SU-DHL-6 (cell line): ENCODE results near the gene FAM120A.

ENCODE experiments used
- H2AFZ ChIP-seq: fragments of 200-600 bp; sonication (generic); 2 replicates; pipeline ENCODE4 v1.6.1; 2014; ENCODE audit warnings: low read depth, mild to moderate bottlenecking, moderate library complexity, mixed read lengths, antibody characterized with exemption, low read length; ENCODE audit not compliant: severe bottlenecking
- H3F3A ChIP-seq: fragments of 200-600 bp; shearing (Covaris generic); 2 replicates; pipeline ENCODE4 v1.6.0; 2016; ENCODE audit warnings: antibody characterized with exemption, mild to moderate bottlenecking; ENCODE audit not compliant: insufficient read depth
- H3K27ac ChIP-seq: fragments of 200-600 bp; sonication (generic); 2 replicates; pipeline ENCODE4 v1.5.1; 2016; ENCODE audit warnings: low read depth, mild to moderate bottlenecking, low read length, moderate library complexity, mixed read lengths
- H3K27me3 ChIP-seq: fragments of 200-600 bp; sonication (generic), shearing (Covaris generic); 2 replicates; pipeline ENCODE4 v1.6.0; 2014; ENCODE audit warnings: mild to moderate bottlenecking, low read length
- H3K36me3 ChIP-seq: fragments of 200-600 bp; sonication (generic); 2 replicates; pipeline ENCODE4 v1.6.1; 2014; ENCODE audit warnings: mild to moderate bottlenecking, low read length, mixed read lengths
- H3K4me2 ChIP-seq: fragments of 300-600, 200-600 bp; shearing (Covaris generic), sonication (generic); 2 replicates; pipeline ENCODE4 v1.6.0; 2014; ENCODE audit warnings: low read length, low read depth, mild to moderate bottlenecking; ENCODE audit not compliant: poor library complexity, severe bottlenecking
- H3K4me3 ChIP-seq: fragments of 200-600 bp; sonication (generic); 2 replicates; pipeline ENCODE4 v1.5.1; 2014; ENCODE audit warnings: antibody characterized with exemption, low read length, mild to moderate bottlenecking, mixed read lengths; ENCODE audit not compliant: insufficient read depth, poor library complexity, severe bottlenecking
- H3K79me2 ChIP-seq: fragments of 200-600 bp; sonication (generic); 2 replicates; pipeline ENCODE4 v1.6.1; 2014; ENCODE audit warnings: mild to moderate bottlenecking, low read length, moderate library complexity; ENCODE audit not compliant: insufficient read depth
- H3K9ac ChIP-seq: fragments of 200-600 bp; sonication (generic); 2 replicates; pipeline ENCODE4 v1.7.0; 2014; ENCODE audit warnings: mild to moderate bottlenecking, low read length
- H3K9me2 ChIP-seq: fragments of 200-600 bp; sonication (generic); replicated peaks from 2 replicates; pipeline ENCODE4 v1.6.1; 2014; ENCODE audit warnings: low read length; ENCODE audit not compliant: insufficient read depth
- H3K9me3 ChIP-seq: fragments of 200-600 bp; sonication (generic); 2 replicates; pipeline ENCODE4 v1.6.1; 2014; ENCODE audit warnings: low read length, mixed read lengths; ENCODE audit not compliant: insufficient read depth
- H4K20me1 ChIP-seq: fragments of 200-600 bp; sonication (generic); 2 replicates; pipeline ENCODE4 v1.6.1; 2014; ENCODE audit warnings: low read depth, mild to moderate bottlenecking, antibody characterized with exemption, low read length, moderate library complexity, mixed read lengths
- CTCF ChIP-seq: fragments of 200-600 bp; sonication (generic); IDR thresholded peaks from one replicate; pipeline ENCODE4 v1.5.1; 2017; ENCODE audit warnings: antibody characterized with exemption, mild to moderate bottlenecking, low read length, moderate library complexity; ENCODE audit not compliant: insufficient read depth, poor library complexity, severe bottlenecking
- EZH2phosphoT487 ChIP-seq: fragments of 200-600 bp; sonication (generic), shearing (Covaris generic); conservative IDR thresholded peaks from 2 replicates; pipeline ENCODE4 v1.6.1; 2018; ENCODE audit warnings: mild to moderate bottlenecking, antibody characterized with exemption, low read length, moderate library complexity, mixed read lengths

FAM120A gene

GRCh38 chr9:93589688-93590087 is 138.2 kb downstream of the FAM120A start:
- Histone ChIP-seq H3K36me3 (no peaks in the 10 kb centered on the region), H2AFZ (no peak overlapping the region), H3K4me3 (no peak overlapping the region), H4K20me1 (no peaks in the 10 kb centered on the region), H3K27ac (no peak overlapping the region), H3K9me2 (no peaks in the 10 kb centered on the region), H3K9ac (no peak overlapping the region), H3K4me2 (no peak overlapping the region), H3K79me2 (no peaks in the 10 kb centered on the region), H3F3A (no peaks in the 10 kb centered on the region), H3K9me3 (no peaks in the 10 kb centered on the region), H3K27me3 (no peaks in the 10 kb centered on the region)
- TF ChIP-seq EZH2phosphoT487 (no peak), CTCF (no peak)

DNA sequence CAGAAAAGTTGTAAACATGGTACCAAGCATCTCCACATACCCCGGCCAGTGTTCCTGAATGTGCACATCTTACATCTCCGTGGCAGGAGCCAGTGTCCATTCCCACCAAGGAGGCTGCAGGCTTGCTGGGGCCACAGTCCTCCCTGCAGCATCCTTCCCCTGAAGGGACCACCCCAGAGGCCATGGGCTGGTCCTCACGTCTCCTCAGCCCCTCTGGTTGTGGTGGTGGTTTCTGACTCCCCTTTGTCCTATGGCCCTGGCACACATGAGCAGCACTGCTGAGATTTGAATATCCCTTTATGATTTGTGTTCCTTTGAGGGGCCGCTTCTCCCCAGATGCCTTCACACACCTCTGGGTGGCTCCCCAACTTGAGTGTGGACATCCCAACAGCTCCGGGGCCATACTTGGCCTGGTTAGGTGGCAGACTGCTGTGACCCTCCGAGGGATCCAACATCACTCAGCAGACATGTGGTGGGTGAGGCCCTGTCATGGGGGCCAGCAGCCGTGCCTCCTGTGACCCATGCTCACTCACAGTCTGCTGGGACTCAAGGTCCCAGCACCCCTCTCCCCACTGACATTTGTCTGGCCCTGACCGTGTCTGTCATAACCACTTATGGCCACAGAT is 139.2 kb downstream of the FAM120A start:
- Histone ChIP-seq H2AFZ (no peak overlapping the region), H3K4me2 (no peak overlapping the region), H3K27ac (no peak overlapping the region), H3K9ac (no peak overlapping the region), H3K4me3 (no peak overlapping the region), H3K36me3 (no peaks in the 10 kb centered on the region), H3F3A (no peaks in the 10 kb centered on the region), H3K79me2 (no peaks in the 10 kb centered on the region), H3K9me3 (no peaks in the 10 kb centered on the region), H3K27me3 (no peaks in the 10 kb centered on the region), H3K9me2 (no peaks in the 10 kb centered on the region), H4K20me1 (no peaks in the 10 kb centered on the region)
- TF ChIP-seq EZH2phosphoT487 (no peak), CTCF (no peak)

DNA sequence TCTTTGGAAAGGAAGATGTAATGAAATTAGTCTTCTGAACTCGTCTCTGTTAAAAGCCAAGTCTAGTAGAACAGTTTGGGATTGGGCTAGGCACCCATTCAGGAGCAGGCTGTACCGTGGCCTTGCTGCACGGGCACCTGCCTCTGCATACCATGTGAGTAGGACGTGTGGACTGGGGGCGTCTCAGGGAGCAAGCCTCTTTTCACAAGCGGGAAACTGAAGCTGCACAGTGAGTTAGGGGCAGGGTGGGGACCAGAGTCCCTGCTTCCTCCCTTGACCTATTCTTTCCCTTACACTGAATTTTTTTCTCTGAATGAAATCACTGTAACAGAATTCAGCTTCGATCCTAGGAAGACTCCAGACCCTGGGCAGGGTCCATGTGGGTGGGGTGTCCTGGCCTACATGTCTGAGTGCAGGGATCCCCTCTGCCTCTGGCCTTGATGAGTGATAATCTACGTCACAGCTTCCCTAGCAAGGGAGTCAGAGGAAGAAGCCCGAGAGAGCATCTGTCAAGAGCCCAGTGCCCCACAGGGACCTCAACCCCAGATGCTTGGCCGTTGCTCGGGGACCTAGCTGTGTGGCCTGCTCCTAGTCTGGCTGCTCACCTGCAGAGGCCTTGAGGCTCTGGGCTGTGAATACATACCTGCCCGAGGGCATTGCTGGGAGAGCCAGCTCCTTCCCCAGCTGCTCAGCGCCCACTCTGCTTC is 140.0 kb downstream of the FAM120A start:
- Histone ChIP-seq H3K9me2 (no peaks in the 10 kb centered on the region), H3K4me3 (no peak overlapping the region), H3K27ac (no peak overlapping the region), H3K9me3 (no peaks in the 10 kb centered on the region), H3F3A (no peaks in the 10 kb centered on the region), H3K79me2 (no peaks in the 10 kb centered on the region), H2AFZ (no peak overlapping the region), H3K36me3 (no peaks in the 10 kb centered on the region), H3K9ac (no peak overlapping the region), H3K27me3 (no peaks in the 10 kb centered on the region), H3K4me2 (no peak overlapping the region), H4K20me1 (no peaks in the 10 kb centered on the region)
- no peak for TF ChIP-seq CTCF
- TF ChIP-seq EZH2phosphoT487 = no peak
